DOHH2 (cell line): ENCODE results near the gene DOCK1.
"Not testable (repeated sequence)": the region's sequence is repeated elsewhere in the genome, so short reads cannot be mapped to it uniquely, and the experiment has no call there.

Experiments used
- H3F3A ChIP-seq: fragments of 200-600 bp; sonication (generic), shearing (Covaris generic); 2 replicates; pipeline ENCODE4 v1.6.0; 2016; ENCODE audit warnings: antibody characterized with exemption, mild to moderate bottlenecking; ENCODE audit not compliant: control insufficient read depth, insufficient read depth
- H3K27ac ChIP-seq: fragments of 200-600 bp; sonication (generic); 2 replicates; pipeline ENCODE4 v1.5.1; 2014; ENCODE audit warnings: low read depth, mild to moderate bottlenecking, low read length, moderate library complexity
- H3K27me3 ChIP-seq: fragments of 200-600 bp; sonication (generic); 2 replicates; pipeline ENCODE4 v1.6.1; 2014; ENCODE audit warnings: mild to moderate bottlenecking, low read length, mixed read lengths; ENCODE audit not compliant: control insufficient read depth
- H3K36me3 ChIP-seq: fragments of 200-600 bp; sonication (generic); 2 replicates; pipeline ENCODE4 v1.6.1; 2014; ENCODE audit warnings: mild to moderate bottlenecking, low read length, moderate library complexity, mixed read lengths; ENCODE audit not compliant: control insufficient read depth
- H3K4me1 ChIP-seq: fragments of 200-600 bp; sonication (generic); 2 replicates; pipeline ENCODE4 v1.6.1; 2014; ENCODE audit warnings: mild to moderate bottlenecking, low read length, mixed read lengths; ENCODE audit not compliant: control insufficient read depth
- H3K4me2 ChIP-seq: fragments of 200-600 bp; sonication (generic); 2 replicates; pipeline ENCODE4 v1.6.0; 2014; ENCODE audit warnings: mild to moderate bottlenecking, low read length, moderate library complexity
- H3K4me3 ChIP-seq: fragments of 200-600 bp; sonication (generic); 2 replicates; pipeline ENCODE4 v1.5.1; 2014; ENCODE audit warnings: mild to moderate bottlenecking, low read length, mixed read lengths
- H3K79me2 ChIP-seq: fragments of 200-600 bp; sonication (generic); 2 replicates; pipeline ENCODE4 v1.6.1; 2014; ENCODE audit warnings: mild to moderate bottlenecking, low read length, mixed read lengths; ENCODE audit not compliant: control insufficient read depth
- H3K9me2 ChIP-seq: fragments of 200-600 bp; sonication (generic); replicated peaks from 2 replicates; pipeline ENCODE4 v1.6.1; 2014; ENCODE audit warnings: mild to moderate bottlenecking, low read length, mixed read lengths; ENCODE audit not compliant: control insufficient read depth
- H3K9me3 ChIP-seq: fragments of 200-600 bp; sonication (generic); 2 replicates; pipeline ENCODE4 v1.6.1; 2014; ENCODE audit warnings: antibody characterized with exemption, low read length, mixed read lengths; ENCODE audit not compliant: control insufficient read depth, insufficient read depth
- H4K20me1 ChIP-seq: fragments of 200-600 bp; sonication (generic); 2 replicates; pipeline ENCODE4 v1.6.0; 2014; ENCODE audit warnings: low read depth, mild to moderate bottlenecking, antibody characterized with exemption, low read length, moderate library complexity; ENCODE audit not compliant: control insufficient read depth, insufficient read depth
- CTCF ChIP-seq: fragments of 200-600 bp; sonication (generic); IDR thresholded peaks from one replicate; pipeline ENCODE4 v1.5.1; 2014; ENCODE audit warnings: antibody characterized with exemption, mild to moderate bottlenecking, low read depth, low read length; ENCODE audit not compliant: poor library complexity, severe bottlenecking
- EZH2phosphoT487 ChIP-seq: fragments of 200-600 bp; sonication (generic); IDR thresholded peaks from 2 replicates; pipeline ENCODE4 v1.6.1; 2017; ENCODE audit warnings: borderline replicate concordance, mild to moderate bottlenecking, antibody characterized with exemption, low read length, moderate library complexity, mixed read lengths

DOCK1 gene

DNA sequence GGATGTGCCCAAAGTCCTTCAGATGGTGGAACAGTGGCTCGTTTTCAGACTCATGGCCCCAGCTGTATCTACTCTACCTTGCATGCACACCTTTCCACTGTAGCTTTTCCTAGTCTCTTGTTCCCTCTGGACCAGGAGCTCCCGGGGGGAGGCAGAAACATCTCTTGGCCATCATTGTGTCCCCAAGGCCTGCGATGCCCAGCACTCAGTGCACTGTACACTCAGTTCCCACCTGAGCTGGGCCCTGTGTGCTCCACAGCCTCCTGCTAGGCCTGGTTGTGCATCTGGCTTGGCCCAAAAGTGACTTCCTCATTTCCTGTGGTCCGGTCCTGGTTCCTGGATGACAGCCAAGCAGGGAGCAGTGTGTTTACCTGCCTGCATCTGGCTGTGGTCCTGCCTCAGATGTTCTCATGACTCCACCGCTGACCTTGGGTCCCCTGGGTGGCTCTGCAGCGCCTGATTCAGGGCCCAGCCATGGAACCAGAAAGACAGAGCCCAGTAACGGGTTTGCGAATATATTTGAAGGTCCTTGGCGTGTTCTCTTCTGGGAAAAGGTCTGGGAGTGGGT, 9.9 kb upstream of the DOCK1 start:
- Histone ChIP-seq H4K20me1 (no peaks in the 10 kb centered on the region), H3K4me3 (no peak overlapping the region), H3F3A (no peaks in the 10 kb centered on the region), H3K27ac (no peak overlapping the region), H3K9me2 (no peaks in the 10 kb centered on the region), H3K4me1 (no peaks in the 10 kb centered on the region), H3K27me3 (no peaks in the 10 kb centered on the region), H3K9me3 (peaks cover 16% of the 10 kb centered on the region; the same call in 1 of the 2 replicates), H3K4me2 (no peak overlapping the region), H3K36me3 (no peaks in the 10 kb centered on the region), H3K79me2 (no peaks in the 10 kb centered on the region)
- TF ChIP-seq EZH2phosphoT487 (no peak), CTCF (no peak)

DNA sequence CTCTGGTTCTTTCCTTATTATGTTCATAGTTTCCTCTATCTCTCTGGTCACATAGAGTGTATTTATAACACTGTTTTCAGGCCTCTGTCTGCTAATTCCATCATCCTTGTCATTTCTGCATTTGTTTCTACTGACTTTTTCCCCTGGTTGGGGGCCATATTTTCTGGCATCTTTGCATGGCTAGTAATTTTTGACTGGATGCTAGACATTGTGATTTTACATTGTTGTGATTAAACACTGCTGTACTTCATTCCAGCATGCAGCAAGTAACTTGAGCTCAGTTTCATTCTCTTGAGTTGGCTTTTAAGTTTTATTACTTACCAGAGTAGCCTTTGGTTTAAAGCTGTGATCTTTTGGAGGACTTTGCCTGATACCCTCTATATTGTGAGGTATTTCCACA, 6.8 kb upstream of the DOCK1 start:
- Histone ChIP-seq H3F3A (no peaks in the 10 kb centered on the region), H3K79me2 (no peaks in the 10 kb centered on the region), H3K36me3 (no peaks in the 10 kb centered on the region), H4K20me1 (no peaks in the 10 kb centered on the region), H3K9me2 (no peaks in the 10 kb centered on the region), H3K4me1 (no peaks in the 10 kb centered on the region), H3K9me3 (peaks cover 10% of the 10 kb centered on the region; the same call in 1 of the 2 replicates), H3K4me2 (no peak overlapping the region), H3K27me3 (no peaks in the 10 kb centered on the region), H3K27ac (no peak overlapping the region), H3K4me3 (no peak overlapping the region)
- TF ChIP-seq EZH2phosphoT487 (no peak), CTCF (no peak)

- not testable (repeated sequence) for H3K4me1 ChIP-seq, H4K20me1 ChIP-seq, H3K9me2 ChIP-seq, H3K4me3 ChIP-seq, H3K79me2 ChIP-seq, H3K4me2 ChIP-seq, H3F3A ChIP-seq, H3K27ac ChIP-seq, H3K27me3 ChIP-seq, H3K36me3 ChIP-seq
- peaks cover 10% of the 10 kb centered on the region; the same call in 1 of the 2 replicates for H3K9me3 ChIP-seq
Measured at GRCh38 chr10:126899529-126899928, 5.7 kb upstream of the DOCK1 start.

- H3K9me2 ChIP-seq, result no peaks in the 10 kb centered on the region
- H3K79me2 ChIP-seq, result no peaks in the 10 kb centered on the region
- H3F3A ChIP-seq, result no peaks in the 10 kb centered on the region
- no peak for TF ChIP-seq EZH2phosphoT487
- TF ChIP-seq CTCF, result no peak
- H3K4me3 ChIP-seq, result no peak overlapping the region
- no peaks in the 10 kb centered on the region for H4K20me1 ChIP-seq
- no peak overlapping the region for H3K27ac ChIP-seq
- H3K4me2 ChIP-seq, result no peak overlapping the region
- no peaks in the 10 kb centered on the region for H3K27me3 ChIP-seq
- peaks cover 5% of the 10 kb centered on the region; the same call in 1 of the 2 replicates for H3K9me3 ChIP-seq
- no peaks in the 10 kb centered on the region for H3K36me3 ChIP-seq
- H3K4me1 ChIP-seq, result no peaks in the 10 kb centered on the region
Measured at GRCh38 chr10:126902157-126902556, 3.1 kb upstream of the DOCK1 start.
